GM12878 (cell line): ENCODE measurements around the gene BTNL2. TPM values are rescaled to one million over a fixed set of nuclear protein-coding genes. Genes with fewer than 3 reads are reported as not detected.

Source experiments
- ATAC-seq: fragments of 200-7000 bp; cut with Tn5 transposase; 3 replicates; pipeline ENCODE4 v1.9.1; 2020; ENCODE audit warnings: mild to moderate bottlenecking, moderate library complexity
- BruUV-seq: library from RNA; stranded (reverse); fragments of 400-500 nt; replicated peaks from 2 replicates; lab custom pipeline; 2021; lab: Mats Ljungman, UMichigan
- CTCF ChIA-PET: fragments of 300-600 bp; sonication (Branson Sonifier 250); formaldehyde crosslinking; extraction: SDS; loops from one replicate; lab custom pipeline; 2021; ENCODE audit warnings: inconsistent platforms; lab: Yijun Ruan, JAX
- POLR2A ChIA-PET: fragments of 350-600 bp; formaldehyde crosslinking; extraction: SDS; loops from one replicate; lab custom pipeline; 2021; ENCODE audit warnings: inconsistent platforms; lab: Charles Lee
- RAD21 ChIA-PET: fragments of 300-600 bp; sonication (Branson Sonifier 250); formaldehyde crosslinking; loops from one replicate; lab custom pipeline; 2023; ENCODE audit warnings: antibody characterized with exemption; ENCODE audit not compliant: unreplicated experiment; lab: Charles Lee
- SMC1A ChIA-PET: fragments of 300-600 bp; sonication (Branson Sonifier 250); formaldehyde crosslinking; loops from one replicate; lab custom pipeline; 2023; ENCODE audit not compliant: unreplicated experiment, uncharacterized antibody; lab: Charles Lee
- DNase-seq: peaks from one replicate; pipeline ENCODE4 v3.0.0-alpha.2; 2011; ENCODE audit warnings: low read depth, low spot score
- FAIRE-seq: peaks from 3 replicates; lab custom pipeline; 2011; peaks lifted over from hg19 to GRCh38; lab: Jason Lieb, UNC
- H2AFZ ChIP-seq: 2 replicates; pipeline ENCODE4 v1.6.0; 2011; ENCODE audit warnings: low read depth, low read length, control low read depth; ENCODE audit not compliant: control insufficient read depth
- H3K27ac ChIP-seq: 2 replicates; pipeline ENCODE4 v1.5.1; 2011; ENCODE audit warnings: control low read depth; ENCODE audit not compliant: control insufficient read depth, insufficient read depth
- H3K27me3 ChIP-seq, 2 experiments: replicated peaks in 1 of 2; 2 replicates each; pipeline versions ENCODE4 v1.6.0 to v1.6.1; 2011; ENCODE audit warnings: low read length in 1 of 2; ENCODE audit not compliant: control insufficient read depth in 2 of 2, insufficient read depth in 2 of 2
- H3K36me3 ChIP-seq, 2 experiments: 2 replicates each; pipeline ENCODE4 v1.5.1; 2011; ENCODE audit warnings: low read length in 1 of 2; ENCODE audit not compliant: control insufficient read depth in 2 of 2, insufficient read depth in 2 of 2
- H3K4me1 ChIP-seq: 2 replicates; pipeline ENCODE4 v1.6.1; 2011; ENCODE audit warnings: mild to moderate bottlenecking, low read length, moderate library complexity, mixed read lengths; ENCODE audit not compliant: control insufficient read depth, insufficient read depth
- H3K4me2 ChIP-seq: 2 replicates; pipeline ENCODE4 v1.6.0; 2011; ENCODE audit warnings: control low read depth; ENCODE audit not compliant: control insufficient read depth, insufficient read depth
- H3K4me3 ChIP-seq: fragments of 200-600 bp; sonication (generic); 2 replicates; pipeline ENCODE4 v1.5.1; 2016
- H3K79me2 ChIP-seq: 2 replicates; pipeline ENCODE4 v1.6.0; 2011; ENCODE audit warnings: low read length; ENCODE audit not compliant: control insufficient read depth, insufficient read depth
- H3K9ac ChIP-seq: 2 replicates; pipeline ENCODE4 v1.8.0; 2011; ENCODE audit warnings: low read length, control low read depth, mixed read lengths; ENCODE audit not compliant: control insufficient read depth, insufficient read depth
- H3K9me3 ChIP-seq: replicated peaks from 3 replicates; pipeline ENCODE4 v1.5.1; 2011; ENCODE audit warnings: mild to moderate bottlenecking, low read length; ENCODE audit not compliant: control insufficient read depth, insufficient read depth
- H4K20me1 ChIP-seq: 2 replicates; pipeline ENCODE4 v1.6.0; 2011; ENCODE audit not compliant: control insufficient read depth, insufficient read depth
- ASH2L ChIP-seq: fragments of 300-600, 200-600 bp; sonication (generic); IDR thresholded peaks from 2 replicates; pipeline ENCODE4 v1.6.1; 2017; ENCODE audit warnings: low read depth, mild to moderate bottlenecking, borderline replicate concordance
- BMI1 ChIP-seq: fragments of 450-650 bp; IDR thresholded peaks from 2 replicates; pipeline ENCODE4 v1.6.1; 2016; ENCODE audit warnings: mild to moderate bottlenecking, moderate library complexity, borderline replicate concordance
- DPF2 ChIP-seq: fragments of 450-650 bp; IDR thresholded peaks from 2 replicates; pipeline ENCODE4 v1.6.1; 2017; ENCODE audit warnings: mild to moderate bottlenecking
- LARP7 ChIP-seq: fragments of 450-650 bp; IDR thresholded peaks from 2 replicates; pipeline ENCODE4 v1.6.1; 2017; ENCODE audit warnings: mild to moderate bottlenecking
- MTA2 ChIP-seq: fragments of 450-650 bp; IDR thresholded peaks from 2 replicates; pipeline ENCODE4 v1.6.1; 2016; ENCODE audit warnings: low read depth, mild to moderate bottlenecking, moderate library complexity
- MTA3 ChIP-seq: IDR thresholded peaks from 2 replicates; pipeline ENCODE4 v1.6.1; 2012; ENCODE audit warnings: low read length, inconsistent platforms, borderline replicate concordance
- MYC ChIP-seq: IDR thresholded peaks from 2 replicates; pipeline ENCODE4 v1.6.1; 2011; ENCODE audit warnings: mild to moderate bottlenecking, low read length, moderate library complexity, inconsistent platforms; ENCODE audit not compliant: insufficient read depth, insufficient replicate concordance, insufficient read length, severe bottlenecking
- NFYB ChIP-seq: IDR thresholded peaks from 2 replicates; pipeline ENCODE4 v1.6.1; 2011; ENCODE audit warnings: low read depth, mild to moderate bottlenecking, low read length, improper control_type of control experiment, moderate library complexity; ENCODE audit not compliant: insufficient read depth
- NR2C1 ChIP-seq: fragments of 450-650 bp; IDR thresholded peaks from 2 replicates; pipeline ENCODE4 v1.6.1; 2017; ENCODE audit warnings: antibody characterized with exemption, mild to moderate bottlenecking, moderate library complexity
- PAX8 ChIP-seq: fragments of 450-650 bp; IDR thresholded peaks from 2 replicates; pipeline ENCODE4 v1.6.1; 2017; ENCODE audit warnings: mild to moderate bottlenecking, moderate library complexity
- POLR2A ChIP-seq: IDR thresholded peaks from 2 replicates; pipeline ENCODE4 v1.6.1; 2011; ENCODE audit warnings: low read depth, mild to moderate bottlenecking, low read length
- RAD21 ChIP-seq: IDR thresholded peaks from 2 replicates; pipeline ENCODE4 v1.6.1; 2011; ENCODE audit warnings: mild to moderate bottlenecking, low read depth, low read length, moderate library complexity; ENCODE audit not compliant: insufficient read depth
- RB1 ChIP-seq: fragments of 450-650 bp; formaldehyde crosslinking; IDR thresholded peaks from 2 replicates; pipeline ENCODE4 v1.6.1; 2017; ENCODE audit warnings: mild to moderate bottlenecking, borderline replicate concordance
- RFX5 ChIP-seq: IDR thresholded peaks from 2 replicates; pipeline ENCODE4 v1.6.1; 2011; ENCODE audit warnings: low read depth, low read length, improper control_type of control experiment
- SMC3 ChIP-seq: IDR thresholded peaks from 2 replicates; pipeline ENCODE4 v1.6.1; 2011; ENCODE audit warnings: low read length, improper control_type of control experiment, borderline replicate concordance
- STAT3 ChIP-seq: IDR thresholded peaks from 2 replicates; pipeline ENCODE4 v1.6.1; 2011; ENCODE audit warnings: low read depth, low read length, improper control_type of control experiment
- YY1 ChIP-seq: IDR thresholded peaks from 2 replicates; pipeline ENCODE4 v1.6.1; 2011; ENCODE audit warnings: low read depth, mild to moderate bottlenecking, low read length
- ZNF24 ChIP-seq: fragments of 450-650 bp; IDR thresholded peaks from 2 replicates; pipeline ENCODE4 v1.6.1; 2017; ENCODE audit warnings: antibody characterized with exemption, mild to moderate bottlenecking
- ZNF592 ChIP-seq: fragments of 450-650 bp; IDR thresholded peaks from 2 replicates; pipeline ENCODE4 v1.6.1; 2017; ENCODE audit warnings: mild to moderate bottlenecking, moderate library complexity
- ZSCAN29 ChIP-seq: fragments of 450-650 bp; IDR thresholded peaks from 2 replicates; pipeline ENCODE4 v1.6.1; 2017; ENCODE audit warnings: mild to moderate bottlenecking, moderate library complexity
- WGBS: methylation state at CpG from one replicate; pipeline ENCODE4 v1.1.6; 2016; ENCODE audit warnings: low lambda C conversion rate; ENCODE audit not compliant: insufficient replicate concordance, insufficient coverage; ENCODE audit errors: missing lambda C conversion rate; 5-methylcytosine and 5-hydroxymethylcytosine counted together
- in situ Hi-C: fragments of 300-500 bp; cut with MboI; formaldehyde crosslinking; loops from 9 replicates; pipeline ENCODE4 v1.14.3; 2018; ENCODE audit warnings: mixed read lengths
- intact Hi-C: fragments of 100-400 bp; cut with micrococcal nuclease; formaldehyde crosslinking; loops from one replicate; pipeline ENCODE4 v1.14.2; 2022; ENCODE audit not compliant: unreplicated experiment
- polyA plus RNA-seq, 11 experiments: library from polyadenylated mRNA; depleted of rRNA in 4 of 11; unstranded in 6 of 11; stranded (reverse) in 5 of 11; fragments of >200 nt; fragmentation: Nextera tagmentation in 4 of 11; fragmentation: Illumina TruSeq in 1 of 11; extraction: Ambion mirVana in 4 of 11; extraction: Trizol in 1 of 11; gene quantifications; 1 replicate in 1 of 11; 2 replicates in 10 of 11; pipeline versions ENCODE4 v1.2.1 to v1.2.3, GENCODE V29; 2011 to 2016; ENCODE audit warnings: inconsistent platforms in 2 of 11, missing spikeins in 2 of 11, low read depth in 1 of 11
- total RNA-seq, 4 experiments: library from RNA; depleted of rRNA in 3 of 4; stranded (reverse); fragments of >200 nt in 3 of 4; fragmentation: Illumina TruSeq in 1 of 4; extraction: Trizol in 1 of 4; gene quantifications; 2 replicates each; pipeline versions ENCODE4 v1.2.1 to v1.2.3, GENCODE V29; 2013 to 2021
- TF ChIP-seq, protein P1 (sequence below): fragments of 450-650 bp; IDR thresholded peaks from 2 replicates; pipeline ENCODE4 v1.6.1; 2014; ENCODE audit warnings: mild to moderate bottlenecking

Gene BTNL2
- total and polyA plus RNA-seq, 10 of the 15 experiments (the other 5 are each of a cell fraction or from before 2014, with no cell fraction given) = 0.11 to 0.29 (median 0.26) TPM; not detected in 5

- Histone ChIP-seq H3K36me3 (no peaks in the 10 kb centered on the region), H3K4me2 (peak overlapping the region; percentile 76), H3K79me2 (no peaks in the 10 kb centered on the region), H2AFZ (peak overlapping the region; percentile 38), H3K9me3 (no peaks in the 10 kb centered on the region), H3K4me1 (no peaks in the 10 kb centered on the region), H4K20me1 (no peaks in the 10 kb centered on the region), H3K27me3 (peaks cover 0 to 1% of the 10 kb centered on the region in 2 experiments; a peak in 2 of 4 replicates), H3K4me3 (no peak overlapping the region), H3K9ac (no peak overlapping the region), H3K27ac (no peak overlapping the region)
- WGBS = 11% methylated on average over 13 of the region's 13 CpGs
- ChIA-PET SMC1A (interaction anchor here (0.7 to 6.5 kb wide), 11 partner anchors 10 to 453 kb away, joined by 3 to 99 read pairs (median 30); no protein-coding TSS in a partner anchor), RAD21 (interaction anchor here (1.0 to 7.5 kb wide), 8 partner anchors 17 to 453 kb away, joined by 3 to 72 read pairs (median 12); no protein-coding TSS in a partner anchor), CTCF (interaction anchor here (1.0 to 11.1 kb wide), 16 partner anchors 9 to 569 kb away, joined by 3 to 200 read pairs (median 15); partner anchors contain the start of gene BTNL2), POLR2A (interaction anchor here (0.6 kb wide), 1 partner anchor 742 kb away, joined by 3 read pairs; no protein-coding TSS in a partner anchor)
- no TSS peak for BruUV-seq
- no peak for DNase-seq
- intact Hi-C loops (loop anchor here (2.0 kb wide), 1 partner anchor 371 kb away; no protein-coding TSS in a partner anchor), in situ Hi-C loops (no loop called here)
- FAIRE-seq = peak; percentile 52
- ATAC-seq = peak; percentile 86
- TF ChIP-seq LARP7 = no peak
- TF ChIP-seq PAX8 = no peak
- TF ChIP-seq ZSCAN29 = no peak
- TF ChIP-seq ASH2L = no peak
- 0 out of 2 replicates have a peak, but pooled peaks have one; percentile 32 for TF ChIP-seq ZNF24
- TF ChIP-seq BMI1 = peak; percentile 95
- peak; percentile 80; the same call in 1 of the 2 replicates for TF ChIP-seq RB1
- no peak for TF ChIP-seq POLR2A
- no peak for TF ChIP-seq NR2C1
- TF ChIP-seq MTA2 = no peak
- no peak for TF ChIP-seq MYC
- TF ChIP-seq STAT3 = no peak
- no peak for TF ChIP-seq NFYB
- TF ChIP-seq RFX5 = no peak
- peak; percentile 89 for TF ChIP-seq RAD21
- no peak for TF ChIP-seq MTA3
- peak; percentile 60; the same call in 1 of the 2 replicates for TF ChIP-seq ZNF592
- TF ChIP-seq, protein P1, sequence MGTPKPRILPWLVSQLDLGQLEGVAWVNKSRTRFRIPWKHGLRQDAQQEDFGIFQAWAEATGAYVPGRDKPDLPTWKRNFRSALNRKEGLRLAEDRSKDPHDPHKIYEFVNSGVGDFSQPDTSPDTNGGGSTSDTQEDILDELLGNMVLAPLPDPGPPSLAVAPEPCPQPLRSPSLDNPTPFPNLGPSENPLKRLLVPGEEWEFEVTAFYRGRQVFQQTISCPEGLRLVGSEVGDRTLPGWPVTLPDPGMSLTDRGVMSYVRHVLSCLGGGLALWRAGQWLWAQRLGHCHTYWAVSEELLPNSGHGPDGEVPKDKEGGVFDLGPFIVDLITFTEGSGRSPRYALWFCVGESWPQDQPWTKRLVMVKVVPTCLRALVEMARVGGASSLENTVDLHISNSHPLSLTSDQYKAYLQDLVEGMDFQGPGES = no peak
- peak; percentile 91 for TF ChIP-seq SMC3
- TF ChIP-seq YY1 = peak; percentile 67
- TF ChIP-seq DPF2 = no peak
These were observed 8.6 kb upstream of the BTNL2 start for GRCh38 chr6:32415521-32416019.
